AG09309 (cell line): ENCODE results near the gene CAMK2A.

Source experiments
- DNase-seq: peaks from one replicate; pipeline ENCODE4 v3.0.0-alpha.2; 2010; ENCODE audit warnings: low read depth
- H3K4me3 ChIP-seq: 2 replicates; pipeline ENCODE4 v1.5.1; 2011; ENCODE audit warnings: mild to moderate bottlenecking, low read depth, low read length, moderate library complexity; ENCODE audit not compliant: control insufficient read depth
- CTCF ChIP-seq: IDR thresholded peaks from 2 replicates; pipeline ENCODE4 v1.5.1; 2011; ENCODE audit warnings: mild to moderate bottlenecking, low read depth, low read length, inconsistent platforms; ENCODE audit not compliant: insufficient read depth, control insufficient read depth; ENCODE audit errors: missing control alignments

The CAMK2A gene

GRCh38 chr5:150329038-150329437 lies 39.5 kb upstream of the CAMK2A start:
- TF ChIP-seq CTCF: no peak
- H3K4me3 ChIP-seq: no peak overlapping the region
- DNase-seq: no peak

GRCh38 chr5:150328515-150328914 lies 38.9 kb upstream of the CAMK2A start:
- DNase-seq: no peak
- TF ChIP-seq CTCF: no peak
- no peak overlapping the region for H3K4me3 ChIP-seq

GRCh38 chr5:150327139-150327538 lies 37.6 kb upstream of the CAMK2A start:
- no peak overlapping the region for H3K4me3 ChIP-seq
- TF ChIP-seq CTCF: no peak
- no peak for DNase-seq

GRCh38 chr5:150326707-150327106 lies 37.1 kb upstream of the CAMK2A start:
- H3K4me3 ChIP-seq: no peak overlapping the region
- no peak for TF ChIP-seq CTCF
- DNase-seq: no peak

- TF ChIP-seq CTCF: no peak
- H3K4me3 ChIP-seq: no peak overlapping the region
- DNase-seq: no peak
Measured at GRCh38 chr5:150325426-150325825, 35.9 kb upstream of the CAMK2A start.

GRCh38 chr5:150323819-150324218 lies 34.2 kb upstream of the CAMK2A start:
- H3K4me3 ChIP-seq: no peak overlapping the region
- no peak for TF ChIP-seq CTCF
- no peak for DNase-seq

- no peak for DNase-seq
- H3K4me3 ChIP-seq: no peak overlapping the region
- no peak for TF ChIP-seq CTCF
Measured at GRCh38 chr5:150323092-150323491, 33.5 kb upstream of the CAMK2A start.
